ENCODE data around the gene GTPBP2. TPM values are rescaled to one million over a fixed set of nuclear protein-coding genes. Genes with fewer than 3 reads are reported as not detected.

Gene GTPBP2
- total RNA-seq, 2 donors from 2014 or later: 43.3 to 50.4 TPM

Other genes starting within 250 kb of the GTPBP2 start
- 10 to 100 TPM; 21.1 to 22.4 TPM for gene ABCC10, start 201.7 kb downstream of the GTPBP2 start, total RNA-seq
- under 1 TPM; 0.14 to 0.42 TPM for gene DLK2, start 173.7 kb downstream of the GTPBP2 start, total RNA-seq
- gene TJAP1, start 151.7 kb downstream of the GTPBP2 start, total RNA-seq: 10 to 100 TPM; 23.4 to 25.4 TPM
- gene LRRC73, start 118.9 kb downstream of the GTPBP2 start, total RNA-seq: under 1 TPM; 0.69 to 0.90 TPM
- 10 to 100 TPM; 54.6 to 61.3 TPM for gene YIPF3, start 112.3 kb downstream of the GTPBP2 start, total RNA-seq
- gene POLR1C, start 112.2 kb downstream of the GTPBP2 start, total RNA-seq: 10 to 100 TPM; 23.9 to 31.7 TPM
- gene XPO5, start 53.2 kb downstream of the GTPBP2 start, total RNA-seq: 10 to 100 TPM; 18.4 to 26.2 TPM
- 10 to 100 TPM; 11.0 to 16.7 TPM for gene POLH, start 53.1 kb downstream of the GTPBP2 start, total RNA-seq
- gene MAD2L1BP, start 6.6 kb upstream of the GTPBP2 start, total RNA-seq: 10 to 100 TPM; 12.0 to 15.5 TPM
- gene RSPH9, start 15.8 kb upstream of the GTPBP2 start, total RNA-seq: under 1 TPM; 0.19 to 0.23 TPM
- 10 to 100 TPM; 25.4 to 28.2 TPM for gene MRPS18A, start 58.5 kb upstream of the GTPBP2 start, total RNA-seq
- 10 to 100 TPM; 88.4 to 91.7 TPM for gene VEGFA, start 140.9 kb upstream of the GTPBP2 start, total RNA-seq

All from posterior vena cava (tissue), 2 donors.